A673 (cell line): ENCODE data around the gene S100Z. TPM values are rescaled to one million over a fixed set of nuclear protein-coding genes. Genes with fewer than 3 reads are reported as not detected.

ENCODE experiments used
- BruUV-seq: library from RNA; stranded (reverse); fragments of 400-500 nt; replicated peaks from 2 replicates; lab custom pipeline; 2021; lab: Mats Ljungman, UMichigan
- CTCF ChIA-PET: fragments of 300-600 bp; sonication (Branson Sonifier 250); formaldehyde crosslinking; loops from one replicate; lab custom pipeline; 2022; ENCODE audit warnings: antibody characterized with exemption; lab: Charles Lee
- POLR2A ChIA-PET: fragments of 300-600 bp; sonication (Branson Sonifier 250); formaldehyde crosslinking; loops from one replicate; lab custom pipeline; 2022; ENCODE audit warnings: antibody characterized with exemption; ENCODE audit not compliant: low non-redundant PET; lab: Charles Lee
- DNase-seq: peaks from one replicate; pipeline ENCODE4 v3.0.0-alpha.2; 2015; ENCODE audit warnings: low spot score
- H3K27ac ChIP-seq: fragments of 200-600 bp; sonication (generic); 2 replicates; pipeline ENCODE4 v1.5.1; 2016; ENCODE audit warnings: mixed run types, low read depth, mild to moderate bottlenecking, mixed read lengths, antibody characterized with exemption, low read length; ENCODE audit not compliant: poor library complexity, severe bottlenecking
- H3K27me3 ChIP-seq: fragments of 200-600 bp; sonication (generic); replicated peaks from 2 replicates; pipeline ENCODE4 v1.6.1; 2017; ENCODE audit warnings: mixed run types, low read depth, mild to moderate bottlenecking, mixed read lengths, antibody characterized with exemption, low read length; ENCODE audit not compliant: insufficient read depth, poor library complexity
- H3K36me3 ChIP-seq: fragments of 200-600 bp; sonication (generic); 2 replicates; pipeline ENCODE4 v1.6.1; 2016; ENCODE audit warnings: mixed run types, mild to moderate bottlenecking, mixed read lengths, antibody characterized with exemption, low read length; ENCODE audit not compliant: insufficient read depth, poor library complexity, severe bottlenecking
- H3K4me1 ChIP-seq: fragments of 200-600 bp; sonication (generic); 2 replicates; pipeline ENCODE4 v1.6.1; 2017; ENCODE audit warnings: mixed run types, mild to moderate bottlenecking, mixed read lengths, antibody characterized with exemption, low read length; ENCODE audit not compliant: insufficient read depth, poor library complexity, severe bottlenecking
- H3K4me3 ChIP-seq: fragments of 200-600 bp; sonication (generic); 2 replicates; pipeline ENCODE4 v1.5.1; 2016; ENCODE audit warnings: low read depth, mixed run types, mild to moderate bottlenecking, mixed read lengths, low read length; ENCODE audit not compliant: poor library complexity, severe bottlenecking
- H3K9me3 ChIP-seq: fragments of 200-600 bp; sonication (generic); 2 replicates; pipeline ENCODE4 v1.6.1; 2016; ENCODE audit warnings: mixed run types, low read depth, mild to moderate bottlenecking, mixed read lengths, antibody characterized with exemption, low read length; ENCODE audit not compliant: poor library complexity, severe bottlenecking
- CTCF ChIP-seq: fragments of 300-800, 200-600 bp; sonication (generic); conservative IDR thresholded peaks from 2 replicates; pipeline ENCODE4 v1.5.1; 2017; ENCODE audit warnings: low read depth, mild to moderate bottlenecking, antibody characterized with exemption, low read length, moderate library complexity, mixed read lengths
- EZH2 ChIP-seq: fragments of 200-600 bp; sonication (generic); IDR thresholded peaks from 2 replicates; pipeline ENCODE4 v1.6.1; 2017; ENCODE audit warnings: borderline replicate concordance, low read depth, mild to moderate bottlenecking, mixed read lengths, antibody characterized with exemption, low read length; ENCODE audit not compliant: poor library complexity, severe bottlenecking
- intact Hi-C: fragments of 100-400 bp; cut with micrococcal nuclease; formaldehyde crosslinking; loops from one replicate; pipeline ENCODE4 v1.10.0; 2022; ENCODE audit not compliant: unreplicated experiment
- total RNA-seq: library from RNA; stranded (reverse); gene quantifications from 2 replicates; pipeline ENCODE4 v1.2.3, GENCODE V29; 2021

Gene S100Z
- total RNA-seq, 1 experiment from 2014 or later: not detected

- POLR2A ChIA-PET: no interaction called here
- TF ChIP-seq EZH2 (no peak), CTCF (no peak)
- Histone ChIP-seq H3K27me3 (no peaks in the 10 kb centered on the region), H3K27ac (no peak overlapping the region), H3K4me1 (peaks cover 23% of the 10 kb centered on the region), H3K9me3 (no peaks in the 10 kb centered on the region), H3K4me3 (no peak overlapping the region), H3K36me3 (no peaks in the 10 kb centered on the region)
- CTCF ChIA-PET: no interaction called here
- intact Hi-C loops: no loop called here
- no TSS peak for BruUV-seq
- DNase-seq: no peak
These were observed 80.3 kb downstream of the S100Z start for GRCh38 chr5:76930083-76930482.

GRCh38 chr5:76938177-76938576 lies 88.4 kb downstream of the S100Z start:
- CTCF ChIA-PET: no interaction called here
- Histone ChIP-seq H3K27ac (no peak overlapping the region), H3K36me3 (no peaks in the 10 kb centered on the region), H3K27me3 (no peaks in the 10 kb centered on the region), H3K9me3 (no peaks in the 10 kb centered on the region), H3K4me1 (no peaks in the 10 kb centered on the region), H3K4me3 (no peak overlapping the region)
- intact Hi-C loops: no loop called here
- TF ChIP-seq EZH2 (no peak), CTCF (no peak)
- BruUV-seq: no TSS peak
- POLR2A ChIA-PET: no interaction called here
- no peak for DNase-seq

GRCh38 chr5:76941000-76941399 lies 91.2 kb downstream of the S100Z start:
- TF ChIP-seq EZH2: no peak
- no peak for TF ChIP-seq CTCF
- Histone ChIP-seq H3K27ac (no peak overlapping the region), H3K4me3 (no peak overlapping the region), H3K27me3 (no peaks in the 10 kb centered on the region), H3K36me3 (no peaks in the 10 kb centered on the region), H3K4me1 (no peaks in the 10 kb centered on the region), H3K9me3 (no peaks in the 10 kb centered on the region)
- BruUV-seq: no TSS peak
- ChIA-PET CTCF (no interaction called here), POLR2A (no interaction called here)
- intact Hi-C loops: no loop called here
- no peak for DNase-seq
